Stimulated activated CD4-positive, alpha-beta T cell treated with anti-CD3 and anti-CD28 coated beads, Interleukin-1b, Interleukin-23, amount 100 ng/mL, for 24 hours (primary cell): ENCODE data around the gene AP5S1.
"Not testable (repeated sequence)": the region's sequence is repeated elsewhere in the genome, so short reads cannot be mapped to it uniquely, and the experiment has no call there.

Experiments
- DNase-seq, 4 experiments: peaks; one replicate each; pipeline ENCODE4 v3.0.0-alpha.2; 2020; ENCODE audit warnings: low read depth in 4 of 4, low spot score in 1 of 4

AP5S1 gene

GRCh38 chr20:3789201-3789600 lies 31.1 kb upstream of the AP5S1 start:
- not testable (repeated sequence) for DNase-seq

GRCh38 chr20:3794168-3794567 lies 26.2 kb upstream of the AP5S1 start:
- DNase-seq = not testable (repeated sequence)

GRCh38 chr20:3794701-3795420 lies 25.5 kb upstream of the AP5S1 start:
- no peak for DNase-seq

GRCh38 chr20:3795511-3796468 lies 24.6 kb upstream of the AP5S1 start, which contains the start of gene CDC25B:
Gene CDC25B (plus strand): TSS chr20:3796310. CDS start chr20:3796532, 222 bp downstream.
- DNase-seq = peak; percentile 68 to 91 (median 78)

GRCh38 chr20:3796477-3797225 lies 23.7 kb upstream of the AP5S1 start:
- DNase-seq = no peak

GRCh38 chr20:3797226-3797545 lies 23.2 kb upstream of the AP5S1 start:
- no peak for DNase-seq

GRCh38 chr20:3797592-3798372 lies 22.6 kb upstream of the AP5S1 start:
- no peak for DNase-seq

GRCh38 chr20:3798373-3798768 lies 22.0 kb upstream of the AP5S1 start:
- DNase-seq = no peak

- DNase-seq = no peak
These were observed 21.5 kb upstream of the AP5S1 start for GRCh38 chr20:3798908-3799248.

GRCh38 chr20:3800256-3800877 lies 20.0 kb upstream of the AP5S1 start:
- no peak for DNase-seq

GRCh38 chr20:3800878-3801260 lies 19.5 kb upstream of the AP5S1 start:
- no peak for DNase-seq

- DNase-seq = no peak
These were observed 19.0 kb upstream of the AP5S1 start for GRCh38 chr20:3801299-3801698.

- DNase-seq = no peak
These were observed 18.5 kb upstream of the AP5S1 start for GRCh38 chr20:3801846-3802245.

GRCh38 chr20:3802524-3803239 lies 17.7 kb upstream of the AP5S1 start:
- DNase-seq = no peak

GRCh38 chr20:3803289-3803688 lies 17.1 kb upstream of the AP5S1 start:
- no peak for DNase-seq

GRCh38 chr20:3803854-3804253 lies 16.5 kb upstream of the AP5S1 start:
- DNase-seq = no peak

GRCh38 chr20:3804254-3804751 lies 16.0 kb upstream of the AP5S1 start:
- no peak for DNase-seq

- no peak for DNase-seq
These were observed 15.6 kb upstream of the AP5S1 start for GRCh38 chr20:3804781-3805180.

- DNase-seq = no peak
These were observed 11.8 kb upstream of the AP5S1 start for GRCh38 chr20:3808544-3808943.
